Measurements from ENCODE around the gene OVCA2.
A peak's percentile ranks its signal among the peaks of the same experiment; 100 is the strongest.

The OVCA2 gene

GRCh38 chr17:2034157-2034556 lies 7.7 kb upstream of the OVCA2 start:
- no peak for DNase-seq (ENCODE audit: low spot score)

GRCh38 chr17:2034806-2035540 lies 6.8 kb upstream of the OVCA2 start:
- no peak for DNase-seq (ENCODE audit: low spot score)

- no peak for DNase-seq (ENCODE audit: low spot score)
Measured at GRCh38 chr17:2035541-2036488, 6.0 kb upstream of the OVCA2 start.

- no peak for DNase-seq (ENCODE audit: low spot score)
Measured at GRCh38 chr17:2037155-2037554, 4.7 kb upstream of the OVCA2 start.

- no peak for DNase-seq (ENCODE audit: low spot score)
Measured at GRCh38 chr17:2040219-2040827, 1.5 kb upstream of the OVCA2 start.

GRCh38 chr17:2040942-2041560 lies 771 bp upstream of the OVCA2 start:
- DNase-seq (ENCODE audit: low spot score) = no peak

GRCh38 chr17:2042390-2042847 lies 597 bp downstream of the OVCA2 start:
- DNase-seq (ENCODE audit: low spot score) = peak; percentile 56

GRCh38 chr17:2042933-2043332 lies 1.1 kb downstream of the OVCA2 start:
- no peak for DNase-seq (ENCODE audit: low spot score)

GRCh38 chr17:2043785-2044184 lies 2.0 kb downstream of the OVCA2 start:
- no peak for DNase-seq (ENCODE audit: low spot score)

GRCh38 chr17:2044263-2044894 lies 2.6 kb downstream of the OVCA2 start:
- no peak for DNase-seq (ENCODE audit: low spot score)

- DNase-seq (ENCODE audit: low spot score) = no peak
Measured at GRCh38 chr17:2047590-2047989, 5.8 kb downstream of the OVCA2 start.

GRCh38 chr17:2048805-2049204 lies 7.0 kb downstream of the OVCA2 start:
- DNase-seq (ENCODE audit: low spot score) = no peak

GRCh38 chr17:2049333-2050299 lies 7.8 kb downstream of the OVCA2 start:
- peak; percentile 64 for DNase-seq (ENCODE audit: low spot score)

- DNase-seq (ENCODE audit: low spot score) = peak; percentile 70
Measured at GRCh38 chr17:2050300-2051060, 8.7 kb downstream of the OVCA2 start.

GRCh38 chr17:2051061-2051932 lies 9.5 kb downstream of the OVCA2 start:
- no peak for DNase-seq (ENCODE audit: low spot score)

- no peak for DNase-seq (ENCODE audit: low spot score)
Measured at GRCh38 chr17:2051933-2052559, 10.2 kb downstream of the OVCA2 start.

- peak; percentile 76 for DNase-seq (ENCODE audit: low spot score)
Measured at GRCh38 chr17:2053380-2054261, 11.8 kb downstream of the OVCA2 start.

Data from cerebellar cortex (tissue), 1 donor.